GM23338 (cell line): Measurements from ENCODE around the gene STK16. TPM values are rescaled to one million over a fixed set of nuclear protein-coding genes. Genes with fewer than 3 reads are reported as not detected.

ENCODE experiments used
- ATAC-seq: fragments of 200-7000 bp; cut with Tn5 transposase; 3 replicates; pipeline ENCODE4 v1.9.1; 2020
- DNase-seq: peaks from one replicate; pipeline ENCODE4 v3.0.0-alpha.2; 2015; ENCODE audit warnings: low spot score
- H2AFZ ChIP-seq: fragments of 200-600 bp; sonication (generic); 2 replicates; pipeline ENCODE4 v1.8.0; 2016; ENCODE audit warnings: antibody characterized with exemption, mild to moderate bottlenecking, moderate library complexity
- H3F3A ChIP-seq: fragments of 200-600 bp; sonication (generic); replicated peaks from 2 replicates; pipeline ENCODE4 v1.8.0; 2017; ENCODE audit warnings: antibody characterized with exemption, mixed run types, low read depth
- H3K27ac ChIP-seq: fragments of 200-600 bp; sonication (generic); 2 replicates; pipeline ENCODE4 v1.6.1; 2016; ENCODE audit warnings: low read depth
- H3K27me3 ChIP-seq: fragments of 200-600 bp; sonication (generic); 2 replicates; pipeline ENCODE4 v1.8.0; 2016; ENCODE audit warnings: mild to moderate bottlenecking, mixed run types, moderate library complexity; ENCODE audit not compliant: insufficient read depth
- H3K36me3 ChIP-seq: fragments of 200-600 bp; sonication (generic); 2 replicates; pipeline ENCODE4 v1.8.0; 2016; ENCODE audit warnings: mild to moderate bottlenecking; ENCODE audit not compliant: insufficient read depth
- H3K4me1 ChIP-seq: fragments of 200-600 bp; sonication (generic); 2 replicates; pipeline ENCODE4 v1.8.0; 2016; ENCODE audit warnings: mild to moderate bottlenecking, moderate library complexity; ENCODE audit not compliant: insufficient read depth
- H3K4me2 ChIP-seq: fragments of 200-600 bp; sonication (generic); 2 replicates; pipeline ENCODE4 v1.7.1; 2017; ENCODE audit warnings: mixed run types
- H3K4me3 ChIP-seq: fragments of 200-600 bp; sonication (generic); 2 replicates; pipeline ENCODE4 v1.6.1; 2016; ENCODE audit warnings: mixed run types
- H3K79me2 ChIP-seq: fragments of 200-600 bp; sonication (generic); replicated peaks from 2 replicates; pipeline ENCODE4 v1.8.0; 2017; ENCODE audit warnings: mild to moderate bottlenecking; ENCODE audit not compliant: insufficient read depth
- H3K9me2 ChIP-seq: fragments of 200-600 bp; sonication (generic); 2 replicates; pipeline ENCODE4 v1.8.0; 2017; ENCODE audit not compliant: insufficient read depth
- H4K20me1 ChIP-seq: fragments of 200-600 bp; sonication (generic); replicated peaks from 2 replicates; pipeline ENCODE4 v1.8.0; 2017; ENCODE audit warnings: mild to moderate bottlenecking; ENCODE audit not compliant: insufficient read depth
- H3K27ac Mint-ChIP-seq: 2 replicates; pipeline ENCODE4 v1.8.0; 2020; ENCODE audit warnings: inconsistent platforms, mild to moderate bottlenecking, moderate library complexity, mixed read lengths
- H3K27me3 Mint-ChIP-seq: 3 replicates; pipeline ENCODE4 v1.8.0; 2022; ENCODE audit warnings: low read depth, mild to moderate bottlenecking, moderate library complexity, mixed read lengths, inconsistent platforms; ENCODE audit not compliant: insufficient read depth, poor library complexity
- H3K36me3 Mint-ChIP-seq: 3 replicates; pipeline ENCODE4 v1.8.0; 2021; ENCODE audit warnings: low read depth, mild to moderate bottlenecking, inconsistent platforms, moderate library complexity, mixed read lengths
- H3K4me1 Mint-ChIP-seq: 3 replicates; pipeline ENCODE4 v1.8.0; 2020; ENCODE audit warnings: mild to moderate bottlenecking, inconsistent platforms, mixed read lengths
- H3K4me3 Mint-ChIP-seq: 3 replicates; pipeline ENCODE4 v1.8.0; 2021; ENCODE audit warnings: moderate library complexity, mild to moderate bottlenecking, inconsistent platforms, mixed read lengths
- H3K9me3 Mint-ChIP-seq: 3 replicates; pipeline ENCODE4 v1.8.0; 2020; ENCODE audit warnings: moderate library complexity, mild to moderate bottlenecking, inconsistent platforms, mixed read lengths
- EZH2phosphoT487 ChIP-seq: fragments of 200-600 bp; sonication (generic); IDR thresholded peaks from one replicate; pipeline ENCODE4 v1.8.1; 2018; ENCODE audit warnings: antibody characterized with exemption; ENCODE audit not compliant: unreplicated experiment
- POLR2AphosphoS5 ChIP-seq: IDR thresholded peaks from 2 replicates; pipeline ENCODE4 v1.6.1; 2016; ENCODE audit warnings: antibody characterized with exemption, low read depth
- ZNF331 ChIP-seq: fragments of 250-450 bp; sonication (Bioruptor Pico); IDR thresholded peaks from 2 replicates; pipeline ENCODE4 v1.5.0; 2020; ENCODE audit warnings: low read depth, mild to moderate bottlenecking, moderate library complexity
- polyA plus RNA-seq: library from polyadenylated mRNA; unstranded; fragments of >200 nt; fragmentation: Nextera tagmentation; extraction: Ambion mirVana; gene quantifications from 2 replicates; pipeline ENCODE4 v1.2.1, GENCODE V29; 2016
- total RNA-seq: library from RNA; depleted of rRNA; stranded (reverse); fragments of >200 nt; shearing (Covaris generic); gene quantifications from 2 replicates; pipeline ENCODE4 v1.2.3, GENCODE V29; 2014
- TF ChIP-seq, protein P1 (sequence below): IDR thresholded peaks from 2 replicates; pipeline ENCODE4 v1.6.1; 2016; ENCODE audit warnings: antibody characterized with exemption
- TF ChIP-seq, protein P2 (sequence below): fragments of 250-450 bp; sonication (Bioruptor Pico); IDR thresholded peaks from 2 replicates; pipeline ENCODE4 v1.5.0; 2020; ENCODE audit warnings: mild to moderate bottlenecking, moderate library complexity
- TF ChIP-seq, protein P3 (sequence below): IDR thresholded peaks from one replicate; pipeline ENCODE4 v1.6.1; 2018; ENCODE audit warnings: antibody characterized with exemption; ENCODE audit not compliant: unreplicated experiment

Gene STK16
- total and polyA plus RNA-seq, 2 experiments from 2014 or later: 3.1 to 17.0 TPM

DNA sequence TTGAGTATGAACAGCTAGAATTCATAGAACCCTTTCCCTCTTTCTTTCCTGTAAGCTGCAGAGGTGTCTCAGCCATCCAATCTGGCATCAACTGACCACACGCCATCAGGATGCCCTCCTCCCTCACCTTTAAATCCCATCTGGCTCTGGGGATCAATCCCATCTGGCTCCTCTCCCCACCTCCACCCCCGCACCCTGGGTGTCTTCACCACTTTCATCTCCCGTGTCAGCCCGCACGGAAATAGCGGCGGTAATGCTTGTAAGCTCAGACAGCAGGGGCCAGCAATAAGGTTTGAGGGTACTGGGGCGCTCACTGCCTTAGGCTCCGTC lies 7.3 kb downstream of the STK16 start:
- Mint-ChIP-seq H3K4me1 (peaks cover 44% of the 10 kb centered on the region), H3K36me3 (peaks cover 40% of the 10 kb centered on the region), H3K27me3 (peaks cover 41% of the 10 kb centered on the region), H3K27ac (peak overlapping the region; percentile 70; the same call in 1 of the 2 replicates), H3K9me3 (no peaks in the 10 kb centered on the region), H3K4me3 (peak overlapping the region; percentile 85)
- Histone ChIP-seq H4K20me1 (no peaks in the 10 kb centered on the region), H3F3A (no peaks in the 10 kb centered on the region; the same call in 1 of the 2 replicates), H3K9me2 (no peaks in the 10 kb centered on the region), H3K79me2 (no peaks in the 10 kb centered on the region), H3K4me3 (peak overlapping the region; percentile 74), H3K27ac (no peak overlapping the region), H3K4me1 (peaks cover 7% of the 10 kb centered on the region; the same call in 1 of the 2 replicates), H3K27me3 (peaks cover 48% of the 10 kb centered on the region), H3K4me2 (peak overlapping the region; percentile 96), H2AFZ (peak overlapping the region; percentile 19), H3K36me3 (peaks cover 3% of the 10 kb centered on the region; the same call in 1 of the 2 replicates)
- DNase-seq (no peak), ATAC-seq (peak; percentile 1)
- TF ChIP-seq ZNF331 (CRISPR knock-in tag) (no peak), EZH2phosphoT487 (no peak), POLR2AphosphoS5 (no peak)
- TF ChIP-seq, protein P1, sequence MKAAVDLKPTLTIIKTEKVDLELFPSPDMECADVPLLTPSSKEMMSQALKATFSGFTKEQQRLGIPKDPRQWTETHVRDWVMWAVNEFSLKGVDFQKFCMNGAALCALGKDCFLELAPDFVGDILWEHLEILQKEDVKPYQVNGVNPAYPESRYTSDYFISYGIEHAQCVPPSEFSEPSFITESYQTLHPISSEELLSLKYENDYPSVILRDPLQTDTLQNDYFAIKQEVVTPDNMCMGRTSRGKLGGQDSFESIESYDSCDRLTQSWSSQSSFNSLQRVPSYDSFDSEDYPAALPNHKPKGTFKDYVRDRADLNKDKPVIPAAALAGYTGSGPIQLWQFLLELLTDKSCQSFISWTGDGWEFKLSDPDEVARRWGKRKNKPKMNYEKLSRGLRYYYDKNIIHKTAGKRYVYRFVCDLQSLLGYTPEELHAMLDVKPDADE: no peak
- TF ChIP-seq, protein P2, sequence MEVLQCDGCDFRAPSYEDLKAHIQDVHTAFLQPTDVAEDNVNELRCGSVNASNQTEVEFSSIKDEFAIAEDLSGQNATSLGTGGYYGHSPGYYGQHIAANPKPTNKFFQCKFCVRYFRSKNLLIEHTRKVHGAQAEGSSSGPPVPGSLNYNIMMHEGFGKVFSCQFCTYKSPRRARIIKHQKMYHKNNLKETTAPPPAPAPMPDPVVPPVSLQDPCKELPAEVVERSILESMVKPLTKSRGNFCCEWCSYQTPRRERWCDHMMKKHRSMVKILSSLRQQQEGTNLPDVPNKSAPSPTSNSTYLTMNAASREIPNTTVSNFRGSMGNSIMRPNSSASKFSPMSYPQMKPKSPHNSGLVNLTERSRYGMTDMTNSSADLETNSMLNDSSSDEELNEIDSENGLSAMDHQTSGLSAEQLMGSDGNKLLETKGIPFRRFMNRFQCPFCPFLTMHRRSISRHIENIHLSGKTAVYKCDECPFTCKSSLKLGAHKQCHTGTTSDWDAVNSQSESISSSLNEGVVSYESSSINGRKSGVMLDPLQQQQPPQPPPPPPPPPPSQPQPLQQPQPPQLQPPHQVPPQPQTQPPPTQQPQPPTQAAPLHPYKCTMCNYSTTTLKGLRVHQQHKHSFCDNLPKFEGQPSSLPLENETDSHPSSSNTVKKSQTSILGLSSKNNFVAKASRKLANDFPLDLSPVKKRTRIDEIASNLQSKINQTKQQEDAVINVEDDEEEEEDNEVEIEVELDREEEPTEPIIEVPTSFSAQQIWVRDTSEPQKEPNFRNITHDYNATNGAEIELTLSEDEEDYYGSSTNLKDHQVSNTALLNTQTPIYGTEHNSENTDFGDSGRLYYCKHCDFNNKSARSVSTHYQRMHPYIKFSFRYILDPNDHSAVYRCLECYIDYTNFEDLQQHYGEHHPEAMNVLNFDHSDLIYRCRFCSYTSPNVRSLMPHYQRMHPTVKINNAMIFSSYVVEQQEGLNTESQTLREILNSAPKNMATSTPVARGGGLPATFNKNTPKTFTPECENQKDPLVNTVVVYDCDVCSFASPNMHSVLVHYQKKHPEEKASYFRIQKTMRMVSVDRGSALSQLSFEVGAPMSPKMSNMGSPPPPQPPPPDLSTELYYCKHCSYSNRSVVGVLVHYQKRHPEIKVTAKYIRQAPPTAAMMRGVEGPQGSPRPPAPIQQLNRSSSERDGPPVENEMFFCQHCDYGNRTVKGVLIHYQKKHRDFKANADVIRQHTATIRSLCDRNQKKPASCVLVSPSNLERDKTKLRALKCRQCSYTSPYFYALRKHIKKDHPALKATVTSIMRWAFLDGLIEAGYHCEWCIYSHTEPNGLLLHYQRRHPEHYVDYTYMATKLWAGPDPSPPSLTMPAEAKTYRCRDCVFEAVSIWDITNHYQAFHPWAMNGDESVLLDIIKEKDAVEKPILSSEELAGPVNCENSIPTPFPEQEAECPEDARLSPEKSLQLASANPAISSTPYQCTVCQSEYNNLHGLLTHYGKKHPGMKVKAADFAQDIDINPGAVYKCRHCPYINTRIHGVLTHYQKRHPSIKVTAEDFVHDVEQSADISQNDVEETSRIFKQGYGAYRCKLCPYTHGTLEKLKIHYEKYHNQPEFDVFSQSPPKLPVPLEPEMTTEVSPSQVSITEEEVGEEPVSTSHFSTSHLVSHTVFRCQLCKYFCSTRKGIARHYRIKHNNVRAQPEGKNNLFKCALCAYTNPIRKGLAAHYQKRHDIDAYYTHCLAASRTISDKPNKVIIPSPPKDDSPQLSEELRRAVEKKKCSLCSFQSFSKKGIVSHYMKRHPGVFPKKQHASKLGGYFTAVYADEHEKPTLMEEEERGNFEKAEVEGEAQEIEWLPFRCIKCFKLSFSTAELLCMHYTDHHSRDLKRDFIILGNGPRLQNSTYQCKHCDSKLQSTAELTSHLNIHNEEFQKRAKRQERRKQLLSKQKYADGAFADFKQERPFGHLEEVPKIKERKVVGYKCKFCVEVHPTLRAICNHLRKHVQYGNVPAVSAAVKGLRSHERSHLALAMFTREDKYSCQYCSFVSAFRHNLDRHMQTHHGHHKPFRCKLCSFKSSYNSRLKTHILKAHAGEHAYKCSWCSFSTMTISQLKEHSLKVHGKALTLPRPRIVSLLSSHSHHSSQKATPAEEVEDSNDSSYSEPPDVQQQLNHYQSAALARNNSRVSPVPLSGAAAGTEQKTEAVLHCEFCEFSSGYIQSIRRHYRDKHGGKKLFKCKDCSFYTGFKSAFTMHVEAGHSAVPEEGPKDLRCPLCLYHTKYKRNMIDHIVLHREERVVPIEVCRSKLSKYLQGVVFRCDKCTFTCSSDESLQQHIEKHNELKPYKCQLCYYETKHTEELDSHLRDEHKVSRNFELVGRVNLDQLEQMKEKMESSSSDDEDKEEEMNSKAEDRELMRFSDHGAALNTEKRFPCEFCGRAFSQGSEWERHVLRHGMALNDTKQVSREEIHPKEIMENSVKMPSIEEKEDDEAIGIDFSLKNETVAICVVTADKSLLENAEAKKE (CRISPR knock-in tag): no peak
- TF ChIP-seq, protein P3, sequence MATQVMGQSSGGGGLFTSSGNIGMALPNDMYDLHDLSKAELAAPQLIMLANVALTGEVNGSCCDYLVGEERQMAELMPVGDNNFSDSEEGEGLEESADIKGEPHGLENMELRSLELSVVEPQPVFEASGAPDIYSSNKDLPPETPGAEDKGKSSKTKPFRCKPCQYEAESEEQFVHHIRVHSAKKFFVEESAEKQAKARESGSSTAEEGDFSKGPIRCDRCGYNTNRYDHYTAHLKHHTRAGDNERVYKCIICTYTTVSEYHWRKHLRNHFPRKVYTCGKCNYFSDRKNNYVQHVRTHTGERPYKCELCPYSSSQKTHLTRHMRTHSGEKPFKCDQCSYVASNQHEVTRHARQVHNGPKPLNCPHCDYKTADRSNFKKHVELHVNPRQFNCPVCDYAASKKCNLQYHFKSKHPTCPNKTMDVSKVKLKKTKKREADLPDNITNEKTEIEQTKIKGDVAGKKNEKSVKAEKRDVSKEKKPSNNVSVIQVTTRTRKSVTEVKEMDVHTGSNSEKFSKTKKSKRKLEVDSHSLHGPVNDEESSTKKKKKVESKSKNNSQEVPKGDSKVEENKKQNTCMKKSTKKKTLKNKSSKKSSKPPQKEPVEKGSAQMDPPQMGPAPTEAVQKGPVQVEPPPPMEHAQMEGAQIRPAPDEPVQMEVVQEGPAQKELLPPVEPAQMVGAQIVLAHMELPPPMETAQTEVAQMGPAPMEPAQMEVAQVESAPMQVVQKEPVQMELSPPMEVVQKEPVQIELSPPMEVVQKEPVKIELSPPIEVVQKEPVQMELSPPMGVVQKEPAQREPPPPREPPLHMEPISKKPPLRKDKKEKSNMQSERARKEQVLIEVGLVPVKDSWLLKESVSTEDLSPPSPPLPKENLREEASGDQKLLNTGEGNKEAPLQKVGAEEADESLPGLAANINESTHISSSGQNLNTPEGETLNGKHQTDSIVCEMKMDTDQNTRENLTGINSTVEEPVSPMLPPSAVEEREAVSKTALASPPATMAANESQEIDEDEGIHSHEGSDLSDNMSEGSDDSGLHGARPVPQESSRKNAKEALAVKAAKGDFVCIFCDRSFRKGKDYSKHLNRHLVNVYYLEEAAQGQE: no peak
